H1 (cell line): ENCODE results near the gene NMT1. TPM values are rescaled to one million over a fixed set of nuclear protein-coding genes. Genes with fewer than 3 reads are reported as not detected.

Experiments
- CEBPB ChIP-seq: IDR thresholded peaks from 2 replicates; pipeline ENCODE4 v1.6.1; 2012; ENCODE audit warnings: low read depth, low read length
- MAX ChIP-seq: IDR thresholded peaks from 2 replicates; pipeline ENCODE4 v1.6.1; 2012; ENCODE audit warnings: inconsistent platforms
- POLR2A ChIP-seq, 2 experiments: IDR thresholded peaks; 1 replicate in 1 of 2; 2 replicates in 1 of 2; pipeline ENCODE4 v1.6.1; 2011; ENCODE audit warnings: low read depth in 2 of 2, low read length in 2 of 2, mild to moderate bottlenecking in 2 of 2; ENCODE audit errors: control extremely low read depth in 1 of 2
- RXRA ChIP-seq: IDR thresholded peaks from 2 replicates; pipeline ENCODE4 v1.6.1; 2011; ENCODE audit warnings: low read depth, mild to moderate bottlenecking, low read length, moderate library complexity; ENCODE audit not compliant: insufficient read depth
- polyA plus RNA-seq, 7 experiments: library from polyadenylated mRNA; depleted of rRNA in 3 of 7; stranded (reverse) in 5 of 7; unstranded in 2 of 7; fragments of >200 nt in 5 of 7; fragments of 200-250 nt in 2 of 7; gene quantifications; 1 replicate in 5 of 7; 2 replicates in 1 of 7; 4 replicates in 1 of 7; pipeline versions ENCODE4 v1.2.1 to v1.2.3, GENCODE V29; 2011 to 2013; ENCODE audit warnings: missing spikeins in 2 of 7, mixed read lengths in 2 of 7
- total RNA-seq: library from RNA; stranded (reverse); fragmentation: NEBNext Ultra II Directional; extraction: Animal tissue kit (Norgen Biotek cat#: 25700); gene quantifications from 2 replicates; pipeline ENCODE4 v1.2.1, GENCODE V29; 2021

The NMT1 gene
- total and polyA plus RNA-seq, 2 of the 8 experiments (the other 6 are each of a cell fraction or from before 2014, with no cell fraction given) = 42.9 to 149 TPM

- no peak for TF ChIP-seq RXRA
- no peak for TF ChIP-seq CEBPB
- TF ChIP-seq POLR2A (IDR thresholded peaks at IDR 0.05; ENCODE audit: control extremely low read depth in 1 of 2, low read depth in 2 of 2, low read length in 2 of 2) = no peak
- TF ChIP-seq MAX = no peak
These were observed 29.0 kb upstream of the NMT1 start (continued) for GRCh38 chr17:45032174-45032541.
